Measurements from ENCODE around the gene WDFY4. TPM values are rescaled to one million over a fixed set of nuclear protein-coding genes. Genes with fewer than 3 reads are reported as not detected.

Gene WDFY4
- total and polyA plus RNA-seq, 2 of the 4 experiments (the other 2 are of a cell fraction), result not detected

DNA sequence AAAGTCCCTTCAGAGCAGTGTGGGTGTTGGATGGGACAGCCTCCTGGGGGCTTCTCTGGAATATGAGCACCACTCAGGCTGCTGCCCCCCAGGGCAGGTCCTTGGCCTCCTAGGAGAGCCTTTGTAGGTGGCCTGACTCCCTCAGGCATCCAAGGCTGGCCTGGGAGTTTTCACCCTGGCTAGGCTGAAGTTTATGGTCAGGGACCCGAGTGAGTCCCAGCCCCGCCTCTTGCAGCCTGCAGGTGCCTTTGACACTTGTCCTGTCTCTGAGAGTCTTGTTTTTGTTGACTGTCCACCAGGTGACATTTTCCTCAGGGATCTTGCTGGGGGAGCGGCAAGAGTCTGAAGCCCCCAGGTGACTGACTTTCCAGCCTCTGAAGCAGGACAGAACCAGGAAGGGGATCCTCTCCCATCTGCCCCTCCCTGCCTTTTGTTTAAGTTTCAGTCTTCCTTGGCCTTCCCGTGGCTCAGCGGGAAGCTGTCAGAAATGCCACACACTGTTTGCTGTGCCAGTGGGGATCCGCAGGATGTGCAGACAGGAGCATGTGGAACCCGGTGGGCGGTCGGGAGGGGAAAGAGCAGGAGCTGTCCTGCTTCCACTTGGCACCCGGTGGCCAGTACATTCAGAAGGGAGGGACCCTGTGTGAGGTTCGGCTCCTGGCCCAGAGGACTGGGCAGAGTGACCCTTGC is 195.5 kb downstream of the WDFY4 start:
- Histone ChIP-seq H4K91ac (ENCODE audit: insufficient read depth, low read depth, low read length) (no peak overlapping the region), H3K36me3 (ENCODE audit: control insufficient read depth, insufficient read depth, low read length) (no peaks in the 10 kb centered on the region), H3K9ac (ENCODE audit: low read depth, low read length) (no peak overlapping the region), H4K20me1 (ENCODE audit: insufficient read depth, low read length) (no peaks in the 10 kb centered on the region), H3K23ac (ENCODE audit: low read depth, low read length) (no peak overlapping the region), H2BK5ac (ENCODE audit: low read depth, low read length, poor library complexity, severe bottlenecking) (no peak overlapping the region), H4K8ac (ENCODE audit: low read depth in 2 of 2, low read length in 2 of 2) (no peak overlapping the region), H3K4ac (ENCODE audit: low read depth, low read length) (no peak overlapping the region), H3K14ac (replicated peaks; ENCODE audit: low read depth, low read length) (no peak overlapping the region), H3K9me3 (ENCODE audit: control insufficient read depth, insufficient read depth, low read length) (no peaks in the 10 kb centered on the region), H3K79me1 (ENCODE audit: low read depth in 1 of 2, low read length in 2 of 2) (no peaks in the 10 kb centered on the region), H4K5ac (ENCODE audit: low read depth, low read length) (no peak overlapping the region), H3K4me1 (ENCODE audit: control insufficient read depth, insufficient read depth, low read length) (no peaks in the 10 kb centered on the region), H3K4me2 (ENCODE audit: low read depth, low read length) (no peak overlapping the region), H3K56ac (ENCODE audit: extremely low read depth, insufficient read depth, low read length) (no peak overlapping the region), H3K4me3 (ENCODE audit: insufficient read depth, low read depth, low read length) (no peak overlapping the region), H2AFZ (replicated peaks; ENCODE audit: low read length, poor library complexity) (no peak overlapping the region), H2BK20ac (ENCODE audit: low read depth, low read length) (no peak overlapping the region), H2AK9ac (replicated peaks; ENCODE audit: low read depth, low read length, poor library complexity) (no peak overlapping the region), H3K9me1 (ENCODE audit: insufficient read depth, low read length) (no peaks in the 10 kb centered on the region), H3K27me3 (ENCODE audit: control insufficient read depth, insufficient read depth, low read length) (peaks cover 6% of the 10 kb centered on the region), H2BK15ac (ENCODE audit: low read depth, low read length) (no peak overlapping the region), H3K27ac (ENCODE audit: insufficient read depth, low read length) (no peak overlapping the region), H2BK120ac (ENCODE audit: low read depth, low read length) (no peak overlapping the region), H2AK5ac (ENCODE audit: low read depth, low read length) (no peak overlapping the region), H3K18ac (ENCODE audit: low read depth, low read length) (no peak overlapping the region)
- TF ChIP-seq MAFK (IDR thresholded peaks at IDR 0.05; ENCODE audit: low read depth, low read length), result no peak
- no peak for TF ChIP-seq RCOR1 (IDR thresholded peaks at IDR 0.05; ENCODE audit: insufficient replicate concordance, low read length)
- TF ChIP-seq, protein P1, sequence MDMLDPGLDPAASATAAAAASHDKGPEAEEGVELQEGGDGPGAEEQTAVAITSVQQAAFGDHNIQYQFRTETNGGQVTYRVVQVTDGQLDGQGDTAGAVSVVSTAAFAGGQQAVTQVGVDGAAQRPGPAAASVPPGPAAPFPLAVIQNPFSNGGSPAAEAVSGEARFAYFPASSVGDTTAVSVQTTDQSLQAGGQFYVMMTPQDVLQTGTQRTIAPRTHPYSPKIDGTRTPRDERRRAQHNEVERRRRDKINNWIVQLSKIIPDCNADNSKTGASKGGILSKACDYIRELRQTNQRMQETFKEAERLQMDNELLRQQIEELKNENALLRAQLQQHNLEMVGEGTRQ (IDR thresholded peaks at IDR 0.05; ENCODE audit: low read depth, low read length), result no peak
- no peak for TF ChIP-seq MXI1 (IDR thresholded peaks at IDR 0.05; ENCODE audit: borderline replicate concordance, low read depth, low read length)
- TF ChIP-seq NFE2L2 (IDR thresholded peaks at IDR 0.05; ENCODE audit: low read depth, low read length), result no peak
- no peak for TF ChIP-seq CHD1 (IDR thresholded peaks at IDR 0.05; ENCODE audit: low read depth, low read length)
- TF ChIP-seq RFX5 (IDR thresholded peaks at IDR 0.05; ENCODE audit: low read depth, low read length), result no peak
- TF ChIP-seq, protein P2, sequence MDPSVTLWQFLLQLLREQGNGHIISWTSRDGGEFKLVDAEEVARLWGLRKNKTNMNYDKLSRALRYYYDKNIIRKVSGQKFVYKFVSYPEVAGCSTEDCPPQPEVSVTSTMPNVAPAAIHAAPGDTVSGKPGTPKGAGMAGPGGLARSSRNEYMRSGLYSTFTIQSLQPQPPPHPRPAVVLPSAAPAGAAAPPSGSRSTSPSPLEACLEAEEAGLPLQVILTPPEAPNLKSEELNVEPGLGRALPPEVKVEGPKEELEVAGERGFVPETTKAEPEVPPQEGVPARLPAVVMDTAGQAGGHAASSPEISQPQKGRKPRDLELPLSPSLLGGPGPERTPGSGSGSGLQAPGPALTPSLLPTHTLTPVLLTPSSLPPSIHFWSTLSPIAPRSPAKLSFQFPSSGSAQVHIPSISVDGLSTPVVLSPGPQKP (IDR thresholded peaks at IDR 0.05; ENCODE audit: borderline replicate concordance, low read depth, low read length), result no peak
- TF ChIP-seq FOS (IDR thresholded peaks at IDR 0.05; ENCODE audit: low read depth, low read length), result no peak
- no peak for TF ChIP-seq CEBPB (IDR thresholded peaks at IDR 0.05; ENCODE audit: low read depth, low read length)
- no peak for TF ChIP-seq MAZ (IDR thresholded peaks at IDR 0.05; ENCODE audit: borderline replicate concordance, low read depth, low read length)
- no peak for TF ChIP-seq SMC3 (IDR thresholded peaks at IDR 0.05; ENCODE audit: low read depth, low read length)
- dilution Hi-C loops (cut with HindIII; ENCODE audit: low sequenced_read_pairs, unreplicated experiment) (no loop called here), intact Hi-C loops (cut with micrococcal nuclease) (no loop called here), in situ Hi-C loops (cut with MboI; ENCODE audit: low sequenced_read_pairs) (no loop called here)
- ATAC-seq (ENCODE audit: low read depth), result no peak
- no peak for DNase-seq
- ChIA-PET CTCF (no interaction called here), POLR2A (ENCODE audit: unreplicated experiment) (no interaction called here)
- no TSS peak for BruUV-seq (replicated peaks)
- 13% methylated on average over 3 of the region's 11 CpGs; no CpG with 5 or more reads in 1 of the 2 experiments for WGBS, 2 experiments (ENCODE audit: extremely low coverage in 2 of 2, insufficient read length in 1 of 2)

Measured in IMR-90 (cell line).